GM21528 (cell line): ENCODE results near the gene CLTC.
"Not testable (repeated sequence)": the region's sequence is repeated elsewhere in the genome, so short reads cannot be mapped to it uniquely, and the experiment has no call there.

Experiments used
- ATAC-seq: cut with Tn5 transposase; IDR thresholded peaks from one replicate; pipeline ENCODE4 v1.9.1; 2021; ENCODE audit warnings: mild to moderate bottlenecking, moderate library complexity; ENCODE audit not compliant: unreplicated experiment, low FRiP score

CLTC gene

DNA sequence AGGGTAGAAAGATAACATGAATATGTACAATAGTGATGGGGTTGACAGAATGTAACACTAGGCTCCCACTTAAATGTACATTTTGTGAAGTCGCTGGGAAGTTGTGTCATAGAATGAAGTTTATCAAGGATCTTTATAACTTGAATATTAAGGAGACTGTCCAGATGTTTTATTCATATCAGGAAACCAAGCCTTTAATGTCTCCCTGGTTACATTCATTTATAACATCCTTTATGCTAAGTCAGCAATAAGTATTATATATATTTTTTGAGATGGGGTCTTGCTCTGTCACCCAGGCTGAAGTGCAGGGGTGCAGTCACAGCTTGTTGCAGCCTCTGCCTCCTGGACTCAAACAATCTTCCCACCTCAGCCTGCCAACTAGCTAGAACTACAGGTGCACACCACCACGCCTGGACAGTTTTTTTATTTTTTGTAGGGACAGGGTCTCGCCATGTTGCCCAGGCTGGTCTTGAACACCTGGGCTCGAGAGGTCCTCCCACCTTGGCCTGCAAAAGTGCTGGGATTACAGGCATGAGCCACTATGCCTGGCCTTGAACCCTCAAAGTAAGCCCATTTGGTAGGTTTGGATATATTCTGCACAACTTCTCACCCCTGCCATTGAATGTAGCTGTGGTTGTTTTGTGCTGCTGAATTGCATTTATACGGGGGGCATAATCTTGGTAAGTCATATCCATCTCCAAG, 14.1 kb downstream of the CLTC start:
- ATAC-seq, result no peak

GRCh38 chr17:59634632-59635541, 15.2 kb downstream of the CLTC start:
- no peak for ATAC-seq

DNA sequence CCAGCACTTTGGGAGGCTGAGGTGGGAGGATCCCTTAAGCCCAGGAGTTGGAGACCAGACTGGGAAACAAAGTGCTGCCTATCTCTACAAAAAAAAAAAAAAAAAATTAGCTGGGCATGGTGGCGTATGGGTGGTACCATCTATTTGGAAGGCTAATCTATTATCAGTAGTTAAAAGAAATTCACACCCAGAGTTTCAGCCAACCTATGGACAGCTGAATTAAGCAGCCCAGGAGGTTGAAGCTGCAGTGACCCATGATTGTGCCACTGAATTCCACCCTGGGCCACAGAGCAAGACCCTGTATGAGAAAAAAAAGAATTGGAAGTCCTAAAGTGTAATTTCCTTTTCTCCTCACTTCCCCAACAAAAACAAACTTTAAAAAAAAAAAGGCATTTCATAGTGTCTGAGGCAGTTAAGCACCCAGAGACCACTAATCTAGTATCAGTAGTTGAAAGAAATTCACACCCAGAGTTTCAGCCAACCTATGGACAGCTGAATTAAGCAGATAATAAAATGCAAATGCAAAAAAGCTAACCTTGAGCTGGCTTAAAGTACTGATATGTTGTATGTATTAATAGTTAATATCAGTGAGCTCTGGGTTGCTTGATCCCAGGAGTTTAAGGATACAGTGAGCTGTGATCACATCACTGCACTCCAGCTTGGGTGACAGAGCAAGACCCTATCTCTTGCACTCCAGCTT, 18.1 kb downstream of the CLTC start:
- no peak for ATAC-seq

GRCh38 chr17:59638553-59638952, 18.9 kb downstream of the CLTC start:
- ATAC-seq, result no peak

- ATAC-seq, result peak; percentile 85
Observed at GRCh38 chr17:59641799-59642484, 22.2 kb downstream of the CLTC start.

- no peak for ATAC-seq
Observed at GRCh38 chr17:59642565-59642964, 22.9 kb downstream of the CLTC start.

- no peak for ATAC-seq
Observed at GRCh38 chr17:59643159-59644140, 23.8 kb downstream of the CLTC start.

DNA sequence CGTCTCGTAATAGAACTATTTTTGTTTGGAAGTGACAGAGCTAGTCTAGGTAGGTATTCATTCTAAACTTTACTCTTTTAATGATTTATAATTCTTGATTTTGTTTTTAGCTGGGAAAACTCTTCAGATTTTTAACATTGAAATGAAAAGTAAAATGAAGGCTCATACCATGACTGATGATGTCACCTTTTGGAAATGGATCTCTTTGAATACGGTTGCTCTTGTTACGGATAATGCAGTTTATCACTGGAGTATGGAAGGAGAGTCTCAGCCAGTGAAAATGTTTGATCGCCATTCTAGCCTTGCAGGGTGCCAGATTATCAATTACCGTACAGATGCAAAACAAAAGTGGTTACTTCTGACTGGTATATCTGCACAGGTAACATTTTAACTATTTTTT, 27.6 kb downstream of the CLTC start:
- no peak for ATAC-seq

GRCh38 chr17:59649886-59650285, 30.2 kb downstream of the CLTC start:
- no peak for ATAC-seq

GRCh38 chr17:59650642-59651041, 30.9 kb downstream of the CLTC start:
- no peak for ATAC-seq

DNA sequence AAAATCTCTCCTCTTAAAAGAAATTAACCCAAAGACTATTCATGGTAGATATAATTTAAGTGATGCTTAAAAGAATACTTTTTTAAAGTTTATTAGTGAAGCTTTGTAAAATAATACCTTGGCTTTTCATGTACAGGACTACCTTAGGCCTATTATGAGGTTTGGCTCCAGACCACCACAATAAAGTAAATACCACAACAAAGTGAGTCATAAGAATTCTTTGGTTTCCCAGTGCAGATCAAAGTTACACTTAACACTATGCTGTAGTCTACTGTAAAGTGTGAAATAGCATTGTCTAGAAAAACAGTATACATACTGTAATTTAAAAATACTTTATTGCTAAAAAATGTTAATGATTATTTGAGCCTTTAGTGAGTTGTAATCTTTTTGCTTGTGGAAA, 31.7 kb downstream of the CLTC start:
- ATAC-seq, result no peak

DNA sequence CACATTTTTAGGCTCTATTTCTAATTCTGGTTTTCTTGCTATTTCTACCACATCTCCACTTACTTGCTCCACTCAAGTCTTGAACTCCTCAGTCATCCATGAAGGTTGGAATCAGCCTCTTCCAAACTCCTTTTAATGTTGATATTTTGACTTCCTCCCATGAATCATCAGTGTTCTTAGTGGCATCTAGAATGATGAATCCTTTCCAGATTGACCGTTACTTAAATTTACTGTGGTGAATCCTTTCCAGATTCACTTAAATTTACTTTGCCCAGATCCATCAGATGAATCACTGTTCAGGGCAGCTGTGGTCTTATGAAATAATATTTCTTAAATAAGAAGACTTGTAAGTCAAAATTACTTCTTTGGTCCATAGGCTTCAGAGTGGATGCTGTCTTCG, 32.4 kb downstream of the CLTC start:
- ATAC-seq, result no peak

DNA sequence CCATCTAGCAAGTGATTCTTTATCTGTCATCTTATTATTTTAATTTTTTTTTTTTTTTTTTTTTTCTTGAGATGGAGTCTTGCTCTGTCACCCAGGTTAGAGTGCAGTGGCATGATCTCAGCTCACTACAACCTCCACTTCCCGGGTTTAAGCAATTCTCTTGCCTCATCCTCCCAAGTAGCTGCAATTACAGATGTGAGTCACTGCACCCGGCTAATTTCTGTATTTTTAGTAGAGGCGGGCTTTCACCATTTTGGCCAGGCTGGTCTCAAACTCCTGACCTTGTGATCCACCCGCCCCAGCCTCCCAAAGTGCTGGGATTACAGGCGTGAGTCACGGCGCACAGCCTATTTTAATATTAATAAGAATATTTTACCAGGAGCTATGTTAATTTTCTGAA, 36.9 kb downstream of the CLTC start:
- not testable (repeated sequence) for ATAC-seq

GRCh38 chr17:59666235-59666634, 46.5 kb downstream of the CLTC start:
- ATAC-seq, result no peak

DNA sequence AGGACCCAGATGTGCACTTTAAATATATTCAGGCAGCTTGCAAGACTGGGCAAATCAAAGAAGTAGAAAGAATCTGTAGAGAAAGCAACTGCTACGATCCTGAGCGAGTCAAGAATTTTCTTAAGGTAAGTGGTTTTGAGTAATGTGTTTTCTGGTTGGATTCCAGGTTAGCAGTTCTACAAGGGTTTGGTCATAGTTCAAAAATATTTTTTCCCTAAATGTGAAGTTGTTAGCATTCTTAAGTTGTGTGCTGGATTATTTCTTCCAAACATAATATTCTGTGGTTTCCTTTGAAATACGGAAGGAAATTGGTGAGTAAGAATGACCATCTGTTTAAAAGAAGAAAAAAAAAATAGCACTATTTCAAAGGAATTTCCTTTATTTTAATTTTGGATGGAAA, 49.1 kb downstream of the CLTC start:
- ATAC-seq, result no peak

DNA sequence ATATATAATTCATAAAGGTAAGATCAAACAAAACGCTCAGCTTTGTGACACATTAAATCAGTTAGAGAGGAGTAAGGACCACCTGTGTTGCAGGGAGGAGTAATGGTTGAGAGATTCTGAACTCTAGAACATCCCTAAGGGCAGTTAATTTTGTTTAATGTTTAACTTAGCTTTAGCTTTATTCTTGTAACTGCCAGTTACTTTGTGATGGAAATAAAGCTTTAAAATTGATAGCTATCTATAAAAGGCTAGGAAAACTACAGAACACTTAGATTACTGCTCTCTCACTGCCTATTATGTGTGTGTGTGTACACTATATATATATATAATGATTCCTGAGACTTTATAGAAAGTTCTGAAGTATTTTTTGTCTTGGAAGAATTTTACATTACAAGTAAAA, 49.7 kb downstream of the CLTC start:
- no peak for ATAC-seq

DNA sequence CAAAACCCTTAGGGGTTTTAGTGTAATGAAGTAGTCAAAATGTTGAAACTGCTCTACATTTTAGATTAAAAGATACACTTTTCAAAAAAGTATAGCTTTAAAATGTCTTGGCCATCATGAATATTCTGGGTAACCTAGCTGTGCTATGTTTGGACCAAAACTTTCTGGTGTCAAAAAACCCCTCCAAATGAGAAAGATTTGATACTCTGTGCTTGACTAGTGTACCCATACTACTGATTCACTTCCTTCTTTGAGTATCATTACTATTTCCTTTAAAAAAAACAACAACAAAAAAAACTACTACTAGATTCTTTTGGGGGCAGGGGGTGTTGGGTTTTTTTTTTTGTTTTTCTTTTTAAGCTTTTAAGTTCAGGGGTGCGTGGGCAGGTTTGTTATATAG, 50.2 kb downstream of the CLTC start:
- ATAC-seq, result no peak

GRCh38 chr17:59671386-59671785, 51.7 kb downstream of the CLTC start:
- ATAC-seq, result no peak

GRCh38 chr17:59675231-59675630, 55.5 kb downstream of the CLTC start:
- ATAC-seq, result no peak

DNA sequence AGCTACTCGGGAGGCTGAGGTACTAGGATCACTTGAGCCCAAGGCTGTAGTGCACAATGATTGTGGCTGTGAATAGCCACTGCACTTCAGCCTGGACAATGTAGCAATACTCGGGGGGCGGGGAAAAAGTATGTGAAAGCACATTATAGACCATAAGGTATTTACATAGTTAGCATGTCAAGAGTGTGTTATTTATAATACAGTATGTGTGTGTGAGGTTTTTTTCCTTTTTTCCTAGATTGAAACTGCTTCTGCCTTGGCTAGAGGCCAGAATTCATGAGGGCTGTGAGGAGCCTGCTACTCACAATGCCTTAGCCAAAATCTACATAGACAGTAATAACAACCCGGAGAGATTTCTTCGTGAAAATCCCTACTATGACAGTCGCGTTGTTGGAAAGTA, 57.0 kb downstream of the CLTC start:
- no peak for ATAC-seq
